Prostate gland (tissue), 2 donors: ENCODE results near the gene NSD1. TPM values are rescaled to one million over a fixed set of nuclear protein-coding genes. Genes with fewer than 3 reads are reported as not detected.

Experiments
- DNase-seq: peaks from one replicate; pipeline ENCODE4 v3.0.0-alpha.2; 2019; ENCODE audit warnings: low spot score
- H3K27ac ChIP-seq, 2 donors: fragments of 200-600 bp; sonication (generic); 2 replicates each; pipeline ENCODE4 v1.5.1; 2017 to 2019
- H3K27me3 ChIP-seq: fragments of 200-600 bp; sonication (generic); replicated peaks from 2 replicates; pipeline ENCODE4 v1.5.1; 2019; ENCODE audit not compliant: insufficient read depth
- H3K36me3 ChIP-seq, 2 donors: fragments of 200-600 bp; sonication (generic); 1 replicate in 1 of 2; 2 replicates in 1 of 2; pipeline versions ENCODE4 v1.5.1 to v1.8.1; 2017 to 2019
- H3K4me1 ChIP-seq: fragments of 200-600 bp; sonication (generic); replicated peaks from 2 replicates; pipeline ENCODE4 v1.5.1; 2019
- H3K4me3 ChIP-seq, 2 donors: fragments of 200-600 bp; sonication (generic); 2 replicates each; pipeline ENCODE4 v1.5.1; 2017 to 2019
- H3K9me3 ChIP-seq: fragments of 200-600 bp; sonication (generic); 2 replicates; pipeline ENCODE4 v1.5.1; 2017
- CTCF ChIP-seq, 4 experiments: fragments of 200-600 bp in 2 of 4; fragments of 450-650 bp in 2 of 4; sonication (generic) in 2 of 4; IDR thresholded peaks; 1 replicate in 3 of 4; 2 replicates in 1 of 4; pipeline ENCODE4 v1.5.1; 2016 to 2019; ENCODE audit warnings: antibody characterized with exemption in 4 of 4, mild to moderate bottlenecking in 2 of 4, moderate library complexity in 2 of 4
- POLR2A ChIP-seq: fragments of 450-650 bp; IDR thresholded peaks from one replicate; pipeline ENCODE4 v1.6.1; 2016; ENCODE audit warnings: antibody characterized with exemption, mild to moderate bottlenecking
- POLR2AphosphoS5 ChIP-seq: sonication (generic); formaldehyde crosslinking; IDR thresholded peaks from one replicate; pipeline ENCODE4 v1.6.1; 2017; ENCODE audit warnings: antibody characterized with exemption
- WGBS: methylation state at CpG from one replicate; pipeline ENCODE4 v1.1.5; 2018; 5-methylcytosine and 5-hydroxymethylcytosine counted together
- intact Hi-C: fragments of 100-400 bp; cut with DNase I; formaldehyde crosslinking; loops from one replicate; pipeline ENCODE4 v1.14.2; 2022
- total RNA-seq, 2 donors: library from RNA; depleted of rRNA; stranded (reverse); fragments of >200 nt; gene quantifications; one replicate each; pipeline ENCODE4 v1.1.0, GENCODE V29; 2016

Gene NSD1
- total RNA-seq, 2 donors from 2014 or later, result 37.2 to 53.9 TPM

- H3K4me1 ChIP-seq, result peaks cover 11% of the 10 kb centered on the region
- intact Hi-C loops, result loop anchor here (5.0 kb wide), 1 partner anchor 45 kb away; the partner anchor contains the start of gene RGS14
These were observed 179.1 kb downstream of the NSD1 start for GRCh38 chr5:177312649-177313181.

GRCh38 chr5:177313561-177314259 lies 180.1 kb downstream of the NSD1 start:
- no peaks in the 10 kb centered on the region for H3K27me3 ChIP-seq
- H3K4me3 ChIP-seq, result no peak overlapping the region
- no peak for DNase-seq
- TF ChIP-seq CTCF (IDR thresholded peaks at IDR 0.05) (no peak), POLR2AphosphoS5 (no peak), POLR2A (no peak)
- 91% methylated on average over 15 of the region's 15 CpGs for WGBS
- no peaks in the 10 kb centered on the region for H3K36me3 ChIP-seq
- intact Hi-C loops, result loop anchor here (5.0 kb wide), 1 partner anchor 44 kb away; the partner anchor contains the start of gene RGS14
- H3K27ac ChIP-seq, result no peak overlapping the region
- H3K9me3 ChIP-seq, result no peaks in the 10 kb centered on the region
- H3K4me1 ChIP-seq, result peaks cover 11% of the 10 kb centered on the region

More at GRCh38 chr5:177312649-177313181, 179.1 kb downstream of the NSD1 start:
- no peak overlapping the region for H3K4me3 ChIP-seq
- H3K9me3 ChIP-seq, result no peaks in the 10 kb centered on the region
- H3K27ac ChIP-seq, result no peak overlapping the region
- no peaks in the 10 kb centered on the region for H3K36me3 ChIP-seq
- no peak for TF ChIP-seq POLR2AphosphoS5
- no peak for TF ChIP-seq POLR2A
- TF ChIP-seq CTCF (IDR thresholded peaks at IDR 0.05), result no peak
- WGBS, result 9% methylated on average over 19 of the region's 19 CpGs
- no peaks in the 10 kb centered on the region for H3K27me3 ChIP-seq
- no peak for DNase-seq

GRCh38 chr5:177314376-177315342 lies 181.1 kb downstream of the NSD1 start:
- Histone ChIP-seq H3K4me3 (no peak overlapping the region), H3K27ac (no peak overlapping the region), H3K27me3 (no peaks in the 10 kb centered on the region), H3K9me3 (no peaks in the 10 kb centered on the region), H3K36me3 (no peaks in the 10 kb centered on the region), H3K4me1 (peaks cover 11% of the 10 kb centered on the region)
- WGBS, result 87% methylated on average over 18 of the region's 18 CpGs
- no peak for DNase-seq
- TF ChIP-seq CTCF (IDR thresholded peaks at IDR 0.05), result no peak
- TF ChIP-seq POLR2A, result no peak
- TF ChIP-seq POLR2AphosphoS5, result no peak
- intact Hi-C loops, result loop anchor here (5.0 kb wide), 2 partner anchors 43 to 143 kb away; partner anchors contain the start of gene RGS14

GRCh38 chr5:177315411-177315810 lies 181.8 kb downstream of the NSD1 start:
- DNase-seq, result no peak
- no peaks in the 10 kb centered on the region for H3K27me3 ChIP-seq
- no peaks in the 10 kb centered on the region for H3K36me3 ChIP-seq
- no peak overlapping the region for H3K4me3 ChIP-seq
- intact Hi-C loops, result loop anchor here (5.0 kb wide), 1 partner anchor 142 kb away; no protein-coding TSS in a partner anchor
- TF ChIP-seq POLR2A (no peak), POLR2AphosphoS5 (no peak), CTCF (IDR thresholded peaks at IDR 0.05) (no peak)
- no peaks in the 10 kb centered on the region for H3K9me3 ChIP-seq
- peaks cover 11% of the 10 kb centered on the region for H3K4me1 ChIP-seq
- 88% methylated on average over 7 of the region's 7 CpGs for WGBS
- H3K27ac ChIP-seq, result no peak overlapping the region
